HFFc6 (cell line): Measurements from ENCODE around the gene ZNF629. TPM values are rescaled to one million over a fixed set of nuclear protein-coding genes. Genes with fewer than 3 reads are reported as not detected.
A peak's percentile ranks its signal among the peaks of the same experiment; 100 is the strongest.

Source experiments
- DNase-seq: peaks from one replicate; pipeline ENCODE4 v3.0.0-alpha.2; 2018
- H3K27ac Mint-ChIP-seq: 2 replicates; pipeline ENCODE4 v1.8.0; 2020; ENCODE audit warnings: mild to moderate bottlenecking, mixed read lengths
- H3K27me3 Mint-ChIP-seq: 2 replicates; pipeline ENCODE4 v1.8.0; 2021; ENCODE audit warnings: mild to moderate bottlenecking, moderate library complexity, mixed read lengths; ENCODE audit not compliant: insufficient read depth
- H3K36me3 Mint-ChIP-seq: 2 replicates; pipeline ENCODE4 v1.8.0; 2021; ENCODE audit warnings: low read depth, mixed read lengths
- H3K4me1 Mint-ChIP-seq: 2 replicates; pipeline ENCODE4 v1.8.0; 2020; ENCODE audit warnings: low read depth, mixed read lengths
- H3K4me3 Mint-ChIP-seq: 2 replicates; pipeline ENCODE4 v1.8.0; 2020; ENCODE audit warnings: mild to moderate bottlenecking, moderate library complexity, mixed read lengths
- H3K9me3 Mint-ChIP-seq: 2 replicates; pipeline ENCODE4 v1.8.0; 2020; ENCODE audit warnings: mild to moderate bottlenecking, mixed read lengths
- CTCF ChIP-seq: fragments of 200-600 bp; sonication (generic); IDR thresholded peaks from 2 replicates; pipeline ENCODE4 v1.5.0; 2021; ENCODE audit warnings: antibody characterized with exemption, mild to moderate bottlenecking
- total RNA-seq, 6 experiments: library from RNA; stranded (reverse); fragmentation: NEBNext Ultra II Directional; extraction: Animal tissue kit (Norgen Biotek cat#: 25700); gene quantifications; 2 replicates in 1 of 6; 3 replicates in 5 of 6; pipeline ENCODE4 v1.2.3, GENCODE V29; 2021

ZNF629 gene
- total RNA-seq, 6 experiments from 2014 or later, result 19.4 to 21.8 (median 21.0) TPM

- H3K9me3 Mint-ChIP-seq, result no peaks in the 10 kb centered on the region
- peaks cover 24% of the 10 kb centered on the region; the same call in 1 of the 2 replicates for H3K36me3 Mint-ChIP-seq
- TF ChIP-seq CTCF, result no peak
- H3K27ac Mint-ChIP-seq, result peak overlapping the region; percentile 97
- no peak for DNase-seq
- H3K4me3 Mint-ChIP-seq, result peak overlapping the region; percentile 93
- peaks cover 17% of the 10 kb centered on the region for H3K27me3 Mint-ChIP-seq
- peaks cover 35% of the 10 kb centered on the region for H3K4me1 Mint-ChIP-seq
Measured at GRCh38 chr16:30774367-30775130, 12.5 kb downstream of the ZNF629 start.

GRCh38 chr16:30773826-30774225 is 13.2 kb downstream of the ZNF629 start:
- no peak overlapping the region for H3K4me3 Mint-ChIP-seq
- no peak for DNase-seq
- H3K27ac Mint-ChIP-seq, result no peak overlapping the region
- peaks cover 33% of the 10 kb centered on the region for H3K4me1 Mint-ChIP-seq
- peaks cover 17% of the 10 kb centered on the region for H3K27me3 Mint-ChIP-seq
- H3K9me3 Mint-ChIP-seq, result no peaks in the 10 kb centered on the region
- TF ChIP-seq CTCF, result no peak
- H3K36me3 Mint-ChIP-seq, result peaks cover 28% of the 10 kb centered on the region

- TF ChIP-seq CTCF, result no peak
- H3K36me3 Mint-ChIP-seq, result peaks cover 34% of the 10 kb centered on the region
- DNase-seq, result no peak
Measured at GRCh38 chr16:30771726-30772125, 15.3 kb downstream of the ZNF629 start.

GRCh38 chr16:30769379-30770089 is 17.5 kb downstream of the ZNF629 start:
- H3K9me3 Mint-ChIP-seq, result no peaks in the 10 kb centered on the region
- peaks cover 4% of the 10 kb centered on the region for H3K4me1 Mint-ChIP-seq
- H3K27ac Mint-ChIP-seq, result no peak overlapping the region
- H3K4me3 Mint-ChIP-seq, result no peak overlapping the region
- H3K36me3 Mint-ChIP-seq, result peaks cover 41% of the 10 kb centered on the region
- peaks cover 4% of the 10 kb centered on the region for H3K27me3 Mint-ChIP-seq
- TF ChIP-seq CTCF, result no peak
- DNase-seq, result no peak

More at GRCh38 chr16:30771726-30772125, 15.3 kb downstream of the ZNF629 start:
- no peak overlapping the region for H3K27ac Mint-ChIP-seq
- no peaks in the 10 kb centered on the region for H3K9me3 Mint-ChIP-seq
- H3K27me3 Mint-ChIP-seq, result peaks cover 12% of the 10 kb centered on the region
- H3K4me3 Mint-ChIP-seq, result no peak overlapping the region
- H3K4me1 Mint-ChIP-seq, result peaks cover 19% of the 10 kb centered on the region

- TF ChIP-seq CTCF, result no peak
- DNase-seq, result no peak
- H3K9me3 Mint-ChIP-seq, result no peaks in the 10 kb centered on the region
- no peak overlapping the region for H3K4me3 Mint-ChIP-seq
- peaks cover 41% of the 10 kb centered on the region for H3K36me3 Mint-ChIP-seq
- H3K27me3 Mint-ChIP-seq, result peaks cover 4% of the 10 kb centered on the region
- H3K27ac Mint-ChIP-seq, result no peak overlapping the region
- peaks cover 4% of the 10 kb centered on the region for H3K4me1 Mint-ChIP-seq
Measured at GRCh38 chr16:30768583-30769181, 18.3 kb downstream of the ZNF629 start.
